Upper lobe of left lung (tissue), 4 donors: ENCODE results near the gene MCF2L.

ENCODE experiments used
- CTCF ChIP-seq, 6 experiments: fragments of 450-650 bp in 4 of 6; fragments of 200-600 bp in 2 of 6; sonication (generic) in 2 of 6; IDR thresholded peaks; one replicate each; pipeline ENCODE4 v1.5.1; 2016 to 2019; ENCODE audit warnings: antibody characterized with exemption in 6 of 6
- EP300 ChIP-seq, 4 donors: sonication (generic); formaldehyde crosslinking; IDR thresholded peaks; one replicate each; pipeline ENCODE4 v1.5.1; 2017; ENCODE audit warnings: antibody characterized with exemption in 4 of 4, control low read depth in 2 of 4
- POLR2A ChIP-seq, 4 donors: fragments of 450-650 bp; IDR thresholded peaks; one replicate each; pipeline ENCODE4 v1.5.1; 2016 to 2017; ENCODE audit warnings: antibody characterized with exemption in 4 of 4, mild to moderate bottlenecking in 2 of 4
- POLR2AphosphoS5 ChIP-seq, 2 donors: sonication (generic); formaldehyde crosslinking; IDR thresholded peaks; one replicate each; pipeline ENCODE4 v1.5.1; 2017; ENCODE audit warnings: antibody characterized with exemption in 2 of 2

GRCh38 chr13:112972867-112973576, 4.0 kb downstream of the MCF2L start:
- no peak for TF ChIP-seq CTCF (IDR thresholded peaks at IDR 0.05)
- no peak for TF ChIP-seq POLR2A (IDR thresholded peaks at IDR 0.05)
- TF ChIP-seq EP300 (IDR thresholded peaks at IDR 0.05): no peak
- no peak for TF ChIP-seq POLR2AphosphoS5 (IDR thresholded peaks at IDR 0.05)
